ENCODE measurements around the gene PLEKHN1. TPM values are rescaled to one million over a fixed set of nuclear protein-coding genes. Genes with fewer than 3 reads are reported as not detected.

Gene PLEKHN1, protein sequence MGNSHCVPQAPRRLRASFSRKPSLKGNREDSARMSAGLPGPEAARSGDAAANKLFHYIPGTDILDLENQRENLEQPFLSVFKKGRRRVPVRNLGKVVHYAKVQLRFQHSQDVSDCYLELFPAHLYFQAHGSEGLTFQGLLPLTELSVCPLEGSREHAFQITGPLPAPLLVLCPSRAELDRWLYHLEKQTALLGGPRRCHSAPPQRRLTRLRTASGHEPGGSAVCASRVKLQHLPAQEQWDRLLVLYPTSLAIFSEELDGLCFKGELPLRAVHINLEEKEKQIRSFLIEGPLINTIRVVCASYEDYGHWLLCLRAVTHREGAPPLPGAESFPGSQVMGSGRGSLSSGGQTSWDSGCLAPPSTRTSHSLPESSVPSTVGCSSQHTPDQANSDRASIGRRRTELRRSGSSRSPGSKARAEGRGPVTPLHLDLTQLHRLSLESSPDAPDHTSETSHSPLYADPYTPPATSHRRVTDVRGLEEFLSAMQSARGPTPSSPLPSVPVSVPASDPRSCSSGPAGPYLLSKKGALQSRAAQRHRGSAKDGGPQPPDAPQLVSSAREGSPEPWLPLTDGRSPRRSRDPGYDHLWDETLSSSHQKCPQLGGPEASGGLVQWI
- 0.11 and 3.8 TPM in 2 replicates for total RNA-seq (2014; rRNA removed; shearing (Covaris generic))

DNA sequence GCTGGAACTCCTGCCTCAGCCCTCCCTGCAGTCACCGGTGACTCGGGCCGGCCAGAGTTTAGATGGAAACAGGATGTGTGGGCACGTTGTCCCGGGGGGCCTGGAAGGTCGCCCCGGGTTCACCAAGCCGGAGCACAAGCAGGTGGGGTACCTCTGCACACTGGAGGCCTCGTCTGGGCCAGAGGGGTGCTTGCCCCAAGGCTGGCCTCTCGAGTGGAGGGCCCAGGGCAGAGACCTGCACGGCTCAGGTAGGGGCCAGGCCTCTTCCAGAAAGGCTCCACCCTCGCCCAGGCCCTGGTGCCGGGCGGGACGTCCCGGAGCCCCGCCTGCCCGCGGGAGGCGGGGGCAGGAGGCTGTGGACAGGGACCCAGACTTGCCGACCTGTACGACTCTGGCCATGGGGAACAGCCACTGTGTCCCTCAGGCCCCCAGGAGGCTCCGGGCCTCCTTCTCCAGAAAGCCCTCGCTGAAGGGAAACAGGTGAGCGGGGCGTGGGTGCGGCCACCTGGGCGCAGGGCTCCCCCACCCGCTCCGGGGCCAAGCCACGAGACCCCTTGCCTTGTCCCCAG lies at the start of gene PLEKHN1:
Gene PLEKHN1 (plus strand): TSS at position 348 of the 569 bp plus-strand sequence. CDS start 50 bp downstream, at position 398.
- DNase-seq (ENCODE audit: low read depth), result peak; percentile 87

DNA sequence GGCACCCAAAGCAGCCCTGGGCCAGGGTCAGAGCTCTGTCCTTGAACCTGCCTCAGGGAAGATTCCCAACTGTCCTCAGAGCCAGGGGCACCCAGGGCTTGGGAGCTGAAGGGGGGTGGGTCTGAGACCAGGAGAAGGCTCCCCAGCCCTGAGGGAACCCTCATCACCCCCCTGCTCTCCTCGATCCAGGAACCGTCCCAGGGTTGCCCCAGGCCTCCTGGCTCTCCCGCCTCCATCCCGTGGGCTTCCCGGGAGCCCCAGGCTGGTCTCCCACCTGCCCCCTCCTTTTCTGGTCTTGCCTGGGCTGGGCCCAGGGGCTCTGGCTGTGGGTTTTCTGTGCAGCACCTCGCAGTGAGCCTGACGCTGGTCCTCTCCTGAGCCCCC lies 49.2 kb upstream of the PLEKHN1 start:
- no peak for DNase-seq (ENCODE audit: low read depth)

GRCh38 chr1:917466-918091 lies 48.7 kb upstream of the PLEKHN1 start:
- DNase-seq (ENCODE audit: low read depth), result no peak

- DNase-seq (ENCODE audit: low read depth), result no peak
Observed at GRCh38 chr1:918353-918752, 47.9 kb upstream of the PLEKHN1 start.

GRCh38 chr1:918843-919242 lies 47.4 kb upstream of the PLEKHN1 start:
- no peak for DNase-seq (ENCODE audit: low read depth)

DNA sequence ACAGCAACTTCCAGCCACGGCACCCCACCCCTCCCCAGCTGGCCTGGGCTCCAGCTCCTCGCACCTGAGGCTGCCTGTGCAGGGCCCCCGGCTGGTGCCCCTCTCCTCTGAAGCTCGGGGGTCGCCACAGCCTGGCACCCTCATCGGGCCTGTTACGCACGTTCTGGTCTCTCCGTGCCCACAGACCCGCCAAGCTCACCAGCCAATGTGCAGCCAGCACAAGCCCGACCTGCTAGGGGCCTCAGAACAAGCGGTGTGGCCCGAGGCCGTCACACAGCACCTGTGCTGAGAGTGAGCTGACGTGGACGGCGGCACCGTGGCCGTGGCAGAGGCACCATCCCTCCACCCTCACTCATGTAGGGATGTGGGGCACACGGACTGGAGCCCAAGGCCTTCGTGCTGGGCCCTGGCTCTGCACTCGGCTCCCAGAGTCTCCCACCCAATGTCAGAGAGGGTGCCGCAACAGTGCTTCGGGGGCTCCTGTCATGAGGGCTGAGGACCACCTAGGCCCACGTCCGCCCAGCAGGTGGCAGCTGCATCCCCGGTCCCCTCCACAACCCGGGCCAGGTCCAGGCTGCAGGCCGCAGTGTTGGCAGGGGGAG lies 46.9 kb upstream of the PLEKHN1 start:
- DNase-seq (ENCODE audit: low read depth), result no peak

- no peak for DNase-seq (ENCODE audit: low read depth)
Observed at GRCh38 chr1:920010-920409, 46.3 kb upstream of the PLEKHN1 start.

DNA sequence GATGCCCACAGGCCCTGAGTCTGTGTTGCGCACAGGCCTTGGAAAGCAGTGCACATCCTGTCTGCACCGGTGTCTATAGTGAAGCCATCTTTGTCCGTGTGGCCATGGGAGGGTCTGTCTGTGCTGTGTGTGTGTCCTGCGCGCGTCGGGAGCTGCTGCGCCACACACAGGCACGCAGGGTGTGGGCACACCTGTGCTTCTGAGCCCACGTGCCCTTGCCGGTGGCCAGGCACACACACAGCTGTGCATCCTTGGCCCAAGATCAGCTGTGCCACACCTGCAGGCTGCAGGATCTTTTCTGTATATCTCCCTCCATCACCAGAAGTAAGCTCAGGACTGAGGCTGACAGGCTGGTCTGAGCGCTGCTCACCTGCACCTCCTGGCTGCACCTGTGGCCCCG lies 45.8 kb upstream of the PLEKHN1 start:
- DNase-seq (ENCODE audit: low read depth), result no peak

- DNase-seq (ENCODE audit: low read depth), result peak; percentile 87
Observed at GRCh38 chr1:921011-921837, 45.1 kb upstream of the PLEKHN1 start.

DNA sequence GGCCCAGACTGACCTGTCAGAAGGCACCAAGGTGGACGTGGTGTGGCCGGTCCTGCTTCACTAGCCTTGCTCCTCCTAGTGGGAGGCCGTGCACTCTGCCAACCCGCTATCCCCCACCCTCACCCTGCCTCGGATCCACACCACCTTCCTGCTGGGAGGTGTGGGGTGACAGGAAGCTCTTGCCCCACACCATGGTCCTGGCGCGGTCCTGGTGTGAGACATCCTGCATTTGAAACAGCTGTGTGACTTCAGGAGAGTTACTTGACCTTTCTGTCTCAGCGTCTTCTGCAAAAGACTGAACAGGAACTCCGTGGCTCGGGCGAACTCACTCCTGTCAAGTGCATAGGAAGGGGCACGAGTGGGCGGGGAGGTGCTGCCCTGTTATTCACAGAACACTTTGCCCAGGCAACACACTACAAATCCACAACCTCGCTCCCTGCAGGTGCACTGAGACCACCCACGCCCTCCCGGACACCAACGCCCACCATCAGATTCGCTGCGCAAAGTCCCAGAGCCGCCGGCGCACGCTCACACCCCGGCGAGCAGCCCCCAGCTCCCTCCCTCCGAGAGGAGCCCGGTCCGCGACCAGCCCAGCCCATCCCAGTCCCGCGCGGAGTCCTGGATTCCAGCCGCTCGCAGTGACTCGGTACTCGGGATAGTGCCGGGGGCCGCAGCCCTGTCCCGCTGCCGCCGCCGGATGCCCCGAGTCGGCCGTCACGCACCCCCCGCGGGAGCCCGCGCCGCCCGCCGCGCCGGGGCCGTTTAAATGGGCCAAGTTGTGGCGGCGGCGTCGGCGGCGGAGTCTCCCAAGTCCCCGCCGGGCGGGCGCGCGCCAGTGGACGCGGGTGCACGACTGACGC lies 42.9 kb upstream of the PLEKHN1 start, which contains the start of gene SAMD11:
Gene SAMD11 (plus strand): TSS at position 793 of the 860 bp plus-strand sequence. CDS start 509 bp downstream, outside the sequence.
- DNase-seq (ENCODE audit: low read depth), result peak; percentile 94

GRCh38 chr1:923991-924655 lies 42.2 kb upstream of the PLEKHN1 start:
- no peak for DNase-seq (ENCODE audit: low read depth)

DNA sequence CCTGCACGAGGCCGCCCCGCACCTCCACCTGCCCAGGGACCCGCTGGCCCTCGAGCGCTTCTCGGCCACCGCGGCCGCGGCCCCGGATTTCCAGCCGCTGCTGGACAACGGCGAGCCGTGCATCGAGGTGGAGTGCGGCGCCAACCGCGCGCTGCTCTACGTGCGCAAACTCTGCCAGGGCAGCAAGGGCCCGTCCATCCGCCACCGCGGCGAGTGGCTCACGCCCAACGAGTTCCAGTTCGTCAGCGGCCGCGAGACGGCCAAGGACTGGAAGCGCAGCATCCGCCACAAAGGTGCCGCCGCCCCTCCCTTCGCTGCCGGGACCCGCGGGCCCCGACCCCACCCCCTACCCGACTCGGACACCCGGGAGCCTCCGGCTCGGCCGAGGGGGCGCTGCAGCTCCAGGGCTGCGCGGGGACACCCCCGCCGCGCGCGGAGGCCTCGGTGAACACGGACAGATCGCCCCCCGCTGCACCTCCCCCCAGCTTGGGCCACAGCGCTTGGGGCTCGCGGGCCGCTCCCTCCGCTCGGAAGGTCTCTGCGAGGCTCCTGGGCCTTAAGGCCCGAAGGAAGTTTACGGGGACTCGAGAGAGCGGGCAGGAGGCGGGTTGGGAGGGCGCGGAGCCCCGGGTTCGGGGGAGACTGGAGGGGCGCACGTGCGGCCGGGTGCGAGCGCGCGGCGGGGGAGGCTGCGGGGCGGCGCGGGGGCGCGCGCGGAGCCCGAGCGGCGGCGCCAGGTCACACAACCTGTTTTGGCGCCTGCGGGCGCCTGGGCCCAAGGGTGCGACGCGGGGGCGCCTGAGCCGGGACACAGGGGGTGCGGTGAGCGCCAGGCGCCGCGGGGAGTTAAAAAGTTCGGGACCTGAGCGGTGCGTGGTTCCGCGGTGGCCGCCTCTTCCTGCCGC lies 41.4 kb upstream of the PLEKHN1 start:
- peak; percentile 81 for DNase-seq (ENCODE audit: low read depth)

DNA sequence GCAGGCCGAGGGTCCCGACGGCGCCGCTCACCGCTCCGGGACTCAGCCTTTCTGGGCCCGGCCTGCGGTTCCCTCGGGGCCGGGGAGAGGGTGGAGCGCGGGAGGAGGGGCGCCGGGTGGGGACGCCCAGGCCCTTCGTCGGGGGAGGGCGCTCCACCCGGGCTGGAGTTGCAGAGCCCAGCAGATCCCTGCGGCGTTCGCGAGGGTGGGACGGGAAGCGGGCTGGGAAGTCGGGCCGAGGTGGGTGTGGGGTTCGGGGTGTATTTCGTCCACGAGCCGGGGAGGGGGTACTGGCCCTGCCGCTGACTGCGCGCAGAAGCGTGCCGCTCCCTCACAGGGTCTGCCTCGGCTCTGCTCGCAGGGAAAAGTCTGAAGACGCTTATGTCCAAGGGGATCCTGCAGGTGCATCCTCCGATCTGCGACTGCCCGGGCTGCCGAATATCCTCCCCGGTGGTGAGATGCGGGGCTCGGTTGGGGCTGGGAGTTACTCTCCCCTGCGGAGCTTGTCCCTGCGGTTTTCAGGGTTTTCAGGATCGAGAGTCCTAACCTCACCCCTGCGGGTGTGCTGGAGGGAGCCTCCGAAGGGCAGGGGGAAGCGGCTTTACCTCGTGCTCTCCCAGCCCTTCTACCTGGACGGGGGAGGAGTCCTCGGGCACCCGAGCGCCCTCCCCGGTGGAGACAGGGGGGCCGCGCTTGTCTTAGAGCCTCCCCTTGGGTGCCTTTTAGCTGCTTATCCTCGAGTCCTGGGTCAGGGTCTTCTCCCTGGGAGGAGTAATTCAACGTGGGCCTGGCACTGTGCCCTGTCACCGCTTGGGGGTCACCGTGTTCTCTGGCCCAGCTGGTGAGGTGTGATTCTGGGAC lies 40.5 kb upstream of the PLEKHN1 start:
- DNase-seq (ENCODE audit: low read depth), result peak; percentile 76

- DNase-seq (ENCODE audit: low read depth), result no peak
Observed at GRCh38 chr1:927234-927633, 39.0 kb upstream of the PLEKHN1 start.

- DNase-seq (ENCODE audit: low read depth), result no peak
Observed at GRCh38 chr1:927748-928147, 38.5 kb upstream of the PLEKHN1 start.

GRCh38 chr1:928825-929661 lies 37.2 kb upstream of the PLEKHN1 start:
- no peak for DNase-seq (ENCODE audit: low read depth)

Measured in Daoy (cell line).